ENCODE data around the gene BOK. TPM values are rescaled to one million over a fixed set of nuclear protein-coding genes. Genes with fewer than 3 reads are reported as not detected.
"Not testable (repeated sequence)": the region's sequence is repeated elsewhere in the genome, so short reads cannot be mapped to it uniquely, and the experiment has no call there.

BOK gene
- total and polyA plus RNA-seq, 7 donors, result 6.2 to 112 (median 46.6) TPM

DNA sequence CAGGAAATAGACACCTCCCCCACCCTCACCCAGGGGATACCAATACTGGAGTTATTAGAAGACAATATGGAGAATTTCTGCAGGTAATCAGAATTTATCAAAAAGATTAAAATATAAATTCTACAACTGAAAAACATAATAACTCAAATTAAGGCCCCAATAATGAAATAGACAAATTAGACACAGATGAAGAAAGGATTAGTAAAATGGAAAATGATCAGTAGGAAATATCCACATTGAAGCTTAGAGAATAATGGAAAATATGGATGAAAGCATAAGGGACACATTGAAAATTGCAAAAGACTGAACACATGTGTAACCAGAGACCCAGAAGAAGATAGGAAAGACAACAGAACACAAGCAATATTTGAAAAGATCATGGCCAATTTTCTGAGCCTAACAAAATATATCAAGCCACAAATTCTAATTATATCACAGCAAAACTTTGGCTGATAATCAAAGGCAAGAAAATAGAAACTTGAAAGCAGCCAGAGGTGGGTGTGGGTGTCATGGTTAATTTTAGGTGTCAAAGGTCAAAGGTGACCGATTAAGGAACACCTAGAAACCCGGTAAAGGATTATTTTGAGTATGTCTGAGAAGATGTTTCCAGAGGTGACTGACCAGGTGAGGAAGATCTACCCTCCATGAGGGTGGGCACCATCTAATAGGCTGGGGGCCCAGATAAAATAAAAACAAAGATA lies 28.2 kb downstream of the BOK start:
- TF ChIP-seq EP300 (IDR thresholded peaks at IDR 0.05), result no peak
- no peak for TF ChIP-seq POLR2AphosphoS5 (IDR thresholded peaks at IDR 0.05)
- TF ChIP-seq, protein P1, sequence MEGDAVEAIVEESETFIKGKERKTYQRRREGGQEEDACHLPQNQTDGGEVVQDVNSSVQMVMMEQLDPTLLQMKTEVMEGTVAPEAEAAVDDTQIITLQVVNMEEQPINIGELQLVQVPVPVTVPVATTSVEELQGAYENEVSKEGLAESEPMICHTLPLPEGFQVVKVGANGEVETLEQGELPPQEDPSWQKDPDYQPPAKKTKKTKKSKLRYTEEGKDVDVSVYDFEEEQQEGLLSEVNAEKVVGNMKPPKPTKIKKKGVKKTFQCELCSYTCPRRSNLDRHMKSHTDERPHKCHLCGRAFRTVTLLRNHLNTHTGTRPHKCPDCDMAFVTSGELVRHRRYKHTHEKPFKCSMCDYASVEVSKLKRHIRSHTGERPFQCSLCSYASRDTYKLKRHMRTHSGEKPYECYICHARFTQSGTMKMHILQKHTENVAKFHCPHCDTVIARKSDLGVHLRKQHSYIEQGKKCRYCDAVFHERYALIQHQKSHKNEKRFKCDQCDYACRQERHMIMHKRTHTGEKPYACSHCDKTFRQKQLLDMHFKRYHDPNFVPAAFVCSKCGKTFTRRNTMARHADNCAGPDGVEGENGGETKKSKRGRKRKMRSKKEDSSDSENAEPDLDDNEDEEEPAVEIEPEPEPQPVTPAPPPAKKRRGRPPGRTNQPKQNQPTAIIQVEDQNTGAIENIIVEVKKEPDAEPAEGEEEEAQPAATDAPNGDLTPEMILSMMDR (IDR thresholded peaks at IDR 0.05), result no peak
- TF ChIP-seq POLR2A (IDR thresholded peaks at IDR 0.05), result no peak
- 98% methylated on average over 2 of the region's 2 CpGs for WGBS, 2 donors
- no peak overlapping the region for H3K4me3 ChIP-seq

GRCh38 chr2:241589863-241590262 lies 31.3 kb downstream of the BOK start:
- intact Hi-C loops (cut with DNase I); H3K4me1 ChIP-seq; H3K27ac ChIP-seq; DNase-seq; H3K4me3 ChIP-seq; H3K27me3 ChIP-seq: not testable (repeated sequence)
- Histone ChIP-seq H3K36me3 (peaks cover 0 to 62% (median 22%) of the 10 kb centered on the region in 4 donors), H3K9me3 (peaks cover 2 to 17% (median 13%) of the 10 kb centered on the region in 4 donors)
- WGBS, 2 donors, result 87 to 88% methylated on average over 17 of the region's 17 CpGs

More for the DNA sequence above, 28.2 kb downstream of the BOK start:
- Histone ChIP-seq H3K4me1 (no peaks in the 10 kb centered on the region), H3K27ac (no peak overlapping the region), H3K27me3 (no peaks in the 10 kb centered on the region), H3K9me3 (peaks cover 2 to 17% (median 13%) of the 10 kb centered on the region in 4 donors), H3K36me3 (peaks cover 13 to 63% (median 28%) of the 10 kb centered on the region in 4 donors)
- intact Hi-C loops (cut with DNase I), result no loop called here
- DNase-seq, result no peak

DNA sequence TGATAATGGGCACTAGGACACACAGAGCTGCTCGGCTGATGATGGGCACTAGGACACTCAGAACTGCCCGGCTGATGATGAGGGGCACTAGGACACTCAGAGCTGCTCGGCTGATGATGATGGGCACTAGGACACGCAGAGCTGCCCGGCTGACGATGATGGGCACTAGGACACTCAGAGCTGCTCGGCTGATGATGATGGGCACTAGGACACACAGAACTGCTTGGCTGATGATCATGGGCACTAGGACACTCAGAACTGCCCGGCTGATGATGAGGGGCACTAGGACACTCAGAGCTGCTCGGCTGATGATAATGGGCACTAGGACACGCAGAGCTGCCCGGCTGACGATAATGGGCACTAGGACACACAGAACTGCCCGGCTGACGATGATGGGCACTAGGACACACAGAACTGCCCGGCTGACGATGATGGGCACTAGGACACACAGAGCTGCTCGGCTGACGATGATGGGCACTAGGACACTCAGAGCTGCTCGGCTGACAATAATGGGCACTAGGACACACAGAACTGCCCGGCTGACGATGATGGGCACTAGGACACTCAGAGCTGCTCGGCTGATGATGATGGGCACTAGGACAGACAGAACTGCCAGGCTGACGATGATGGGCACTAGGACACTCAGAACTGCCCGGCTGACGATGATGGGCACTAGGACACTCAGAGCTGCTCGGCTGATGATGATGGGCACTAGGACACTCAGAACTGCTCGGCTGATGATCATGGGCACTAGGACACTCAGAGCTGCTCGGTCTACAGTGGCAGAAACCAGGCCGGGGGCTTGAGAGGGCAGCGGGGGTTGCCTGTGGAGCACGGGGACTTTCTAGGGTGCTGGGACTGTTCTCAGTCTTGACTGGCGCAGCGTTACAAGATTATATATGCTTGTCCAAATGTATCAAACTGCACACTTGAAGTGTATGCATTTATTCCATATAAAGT lies 32.2 kb downstream of the BOK start:
- Histone ChIP-seq H3K9me3 (peaks cover 2 to 17% (median 13%) of the 10 kb centered on the region in 4 donors), H3K36me3 (peaks cover 0 to 63% (median 23%) of the 10 kb centered on the region in 4 donors)
- intact Hi-C loops (cut with DNase I); H3K4me1 ChIP-seq; H3K27me3 ChIP-seq; H3K27ac ChIP-seq; DNase-seq; H3K4me3 ChIP-seq: not testable (repeated sequence)
- WGBS, 2 donors, result 90 to 92% methylated on average over 33 of the region's 33 CpGs

- DNase-seq, result peak; percentile 42
- Histone ChIP-seq H3K27ac (no peak overlapping the region), H3K4me1 (no peaks in the 10 kb centered on the region), H3K4me3 (no peak overlapping the region), H3K36me3 (peaks cover 0 to 64% (median 19%) of the 10 kb centered on the region in 4 donors), H3K9me3 (peaks cover 0 to 5% (median 1%) of the 10 kb centered on the region in 4 donors), H3K27me3 (no peaks in the 10 kb centered on the region)
- WGBS, 2 donors, result 94% methylated on average over 18 of the region's 18 CpGs
- intact Hi-C loops (cut with DNase I), result no loop called here
- no peak for TF ChIP-seq POLR2AphosphoS5 (IDR thresholded peaks at IDR 0.05)
- TF ChIP-seq, protein P1 (IDR thresholded peaks at IDR 0.05), result no peak
- no peak for TF ChIP-seq EP300 (IDR thresholded peaks at IDR 0.05)
- no peak for TF ChIP-seq POLR2A (IDR thresholded peaks at IDR 0.05)
Measured at GRCh38 chr2:241592126-241592845, 33.7 kb downstream of the BOK start.

DNA sequence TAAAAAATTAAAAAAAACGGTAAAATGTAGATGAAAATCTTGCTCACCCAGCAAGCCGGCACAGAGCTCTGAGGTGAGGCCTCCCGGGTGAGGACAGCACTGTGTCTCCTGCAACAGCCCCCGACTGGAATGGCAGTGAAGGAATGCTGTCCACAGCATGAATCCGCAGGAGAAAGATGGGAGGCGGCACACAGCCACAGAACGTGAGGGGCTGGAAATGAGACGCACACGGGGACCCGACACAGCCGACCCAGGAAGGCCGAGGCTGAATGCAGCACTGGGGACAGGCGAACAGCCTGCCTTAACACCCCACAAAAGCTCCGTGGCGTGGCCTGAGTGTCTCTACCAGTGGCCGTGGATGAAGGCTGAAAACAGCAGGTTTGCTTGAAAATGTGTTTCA lies 34.7 kb downstream of the BOK start:
- Histone ChIP-seq H3K36me3 (peaks cover 0 to 60% (median 13%) of the 10 kb centered on the region in 4 donors), H3K27ac (no peak overlapping the region), H3K4me3 (no peak overlapping the region), H3K4me1 (no peaks in the 10 kb centered on the region), H3K9me3 (no peaks in the 10 kb centered on the region), H3K27me3 (no peaks in the 10 kb centered on the region)
- 95 to 96% methylated on average over 16 of the region's 16 CpGs for WGBS, 2 donors
- DNase-seq, result no peak
- intact Hi-C loops (cut with DNase I), result no loop called here
- TF ChIP-seq EP300 (IDR thresholded peaks at IDR 0.05) (no peak), POLR2AphosphoS5 (IDR thresholded peaks at IDR 0.05) (no peak), POLR2A (IDR thresholded peaks at IDR 0.05) (no peak)
- TF ChIP-seq, protein P1 (IDR thresholded peaks at IDR 0.05), result no peak

Data from sigmoid colon (tissue), 7 donors.